Psoas muscle (tissue), 8 donors: ENCODE results near the gene CHD2. TPM values are rescaled to one million over a fixed set of nuclear protein-coding genes. Genes with fewer than 3 reads are reported as not detected.

ENCODE experiments used
- ATAC-seq, 4 donors: fragments of 200-7000 bp; cut with Tn5 transposase; one replicate each; pipeline ENCODE4 v1.9.1; 2020; ENCODE audit warnings: moderate library complexity in 3 of 4, mild to moderate bottlenecking in 2 of 4
- DNase-seq, 2 donors: peaks; one replicate each; pipeline ENCODE4 v3.0.0-alpha.2; 2020
- H3K27ac ChIP-seq: fragments of 200-600 bp; one replicate; pipeline ENCODE4 v1.8.0; 2022
- H3K27me3 ChIP-seq, 3 donors: fragments of 200-600 bp in 1 of 3; one replicate each; pipeline versions ENCODE4 v1.6.1 to v1.8.0; 2013 to 2022; ENCODE audit warnings: low read length in 2 of 3, mild to moderate bottlenecking in 2 of 3, moderate library complexity in 1 of 3; ENCODE audit not compliant: insufficient read depth in 3 of 3
- H3K36me3 ChIP-seq, 2 donors: fragments of 200-600 bp in 1 of 2; one replicate each; pipeline versions ENCODE4 v1.6.1 to v1.8.0; 2013 to 2022; ENCODE audit warnings: low read depth in 1 of 2, mild to moderate bottlenecking in 1 of 2, moderate library complexity in 1 of 2; ENCODE audit not compliant: insufficient read depth in 1 of 2
- H3K4me1 ChIP-seq: fragments of 200-600 bp; one replicate; pipeline ENCODE4 v1.8.0; 2022
- H3K4me3 ChIP-seq: fragments of 200-600 bp; one replicate; pipeline ENCODE4 v1.8.0; 2022; ENCODE audit warnings: mild to moderate bottlenecking
- H3K9me3 ChIP-seq: fragments of 200-600 bp; one replicate; pipeline ENCODE4 v1.8.0; 2022
- WGBS, 3 donors: extraction: QIAGEN DNeasy Blood & Tissue Kit; methylation state at CpG; one replicate each; pipeline versions ENCODE4 v1.1.6 to v1.1.7; 2013; 5-methylcytosine and 5-hydroxymethylcytosine counted together
- intact Hi-C, 2 donors: fragments of 100-400 bp; cut with DNase I; formaldehyde crosslinking; loops; one replicate each; pipeline versions ENCODE4 v1.11.0 to v1.14.2; 2022
- long read RNA-seq, 2 donors: library from polyadenylated mRNA; unstranded; transcript quantifications; one replicate each; pipeline ENCODE4 v2.0.0, GENCODE V29; 2021
- polyA plus RNA-seq, 3 donors: library from polyadenylated mRNA; stranded (reverse); fragments of 200-250 nt; gene quantifications; one replicate each; pipeline ENCODE4 v1.2.3, GENCODE V29; 2013
- total RNA-seq, 4 donors: library from RNA; stranded (reverse); fragmentation: NEBNext Ultra II Directional in 2 of 4; extraction: Animal tissue kit (Norgen Biotek cat#: 25700) in 2 of 4; gene quantifications; one replicate each; pipeline versions ENCODE4 v1.2.1 to v1.2.4, GENCODE V29; 2021 to 2023
- TF ChIP-seq, protein P1 (sequence below): fragments of 200-600 bp; IDR thresholded peaks from one replicate; pipeline ENCODE4 v1.8.0; 2022; ENCODE audit warnings: antibody characterized with exemption
- donor health status: healthy with polysubstance abuse.
- donor health status: DM: no; HTN: no; CAD: no; lungs with moderate emphysema.
- donor health status: Bipolar disorder and iron deficiency.
- donor health status: healthy.
- donor health status: DM: yes; HTN: yes; CAD: no.
- donor health status: DM: no; HTN: no; CAD: no.
- donor health status: DM: no; HTN: no; CAD: no.
- donor health status: DM: yes; HTN: yes; CAD: no.

CHD2 gene
- 10 to 100 TPM; 40.9 to 53.0 (median 49.4) TPM for total RNA-seq
- polyA plus RNA-seq = 10 to 100 TPM; 11.1 to 37.5 (median 12.9) TPM
- long read RNA-seq, donor 1, partial matches to known transcripts = 9 of 18 reads
- long read RNA-seq, donor 1, other reads (novel, unspliced or antisense) = 5 of 18 reads
- long read RNA-seq, donor 2, transcript CHD2-202 (13 exons, 2,221 nt) = major isoform, 7 of 24 reads
- long read RNA-seq, donor 2, partial matches to known transcripts = 9 of 24 reads
- long read RNA-seq, donor 2, other reads (novel, unspliced or antisense) = 7 of 24 reads

DNA sequence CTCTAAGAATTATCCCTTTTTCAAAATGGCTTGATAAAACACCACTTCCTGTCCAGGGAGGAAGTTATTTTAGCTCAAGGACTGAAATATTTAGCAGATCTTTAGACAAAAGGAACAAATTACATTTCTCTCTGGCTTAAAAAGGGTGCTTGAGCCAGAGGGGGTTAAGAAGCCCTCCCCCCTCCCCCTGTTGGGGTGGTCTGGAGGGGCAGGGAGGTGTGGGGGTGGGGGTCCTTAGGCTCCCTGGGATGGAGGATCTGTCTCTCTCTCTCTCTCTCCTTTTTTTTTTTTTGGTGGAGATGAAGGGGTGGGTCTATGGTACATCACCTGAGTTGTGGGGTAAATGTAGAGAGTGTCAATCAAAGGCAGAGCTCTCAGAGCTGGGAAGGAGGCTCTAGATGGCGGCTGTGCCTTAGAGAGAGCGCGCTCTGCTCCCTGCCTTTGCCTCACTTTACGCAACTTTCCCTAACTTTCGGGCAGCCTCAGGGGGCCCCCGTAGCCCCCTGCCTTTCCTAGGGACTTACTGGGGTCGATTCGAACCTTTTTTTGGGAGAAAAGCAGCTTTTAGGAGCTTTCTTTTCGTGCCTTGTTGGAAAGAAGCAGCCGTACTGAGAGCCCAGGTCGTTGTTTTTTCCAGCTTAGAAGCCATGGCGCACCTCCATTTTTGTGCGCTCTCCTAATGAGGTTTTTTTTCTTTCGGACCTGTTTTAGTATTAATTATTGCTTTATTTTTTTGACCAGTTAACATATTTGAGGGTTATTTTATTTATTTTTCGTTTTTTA lies at the start of gene CHD2:
Gene CHD2 (plus strand): TSS at position 377 of the 783 bp plus-strand sequence. CDS start 914 bp downstream, outside the sequence.
- peaks cover 4 to 37% of the 10 kb centered on the region in 2 donors for H3K36me3 ChIP-seq
- peak within 1 kb of the TSS; percentile 95 for H3K27ac ChIP-seq
- ATAC-seq (peak; percentile 54 to 64 (median 62)), DNase-seq (peak; percentile 50 to 73)
- intact Hi-C loops = loop anchor here (1.0 to 5.0 kb wide), 2 partner anchors 14 to 93 kb away; no protein-coding TSS in a partner anchor
- TF ChIP-seq, protein P1, sequence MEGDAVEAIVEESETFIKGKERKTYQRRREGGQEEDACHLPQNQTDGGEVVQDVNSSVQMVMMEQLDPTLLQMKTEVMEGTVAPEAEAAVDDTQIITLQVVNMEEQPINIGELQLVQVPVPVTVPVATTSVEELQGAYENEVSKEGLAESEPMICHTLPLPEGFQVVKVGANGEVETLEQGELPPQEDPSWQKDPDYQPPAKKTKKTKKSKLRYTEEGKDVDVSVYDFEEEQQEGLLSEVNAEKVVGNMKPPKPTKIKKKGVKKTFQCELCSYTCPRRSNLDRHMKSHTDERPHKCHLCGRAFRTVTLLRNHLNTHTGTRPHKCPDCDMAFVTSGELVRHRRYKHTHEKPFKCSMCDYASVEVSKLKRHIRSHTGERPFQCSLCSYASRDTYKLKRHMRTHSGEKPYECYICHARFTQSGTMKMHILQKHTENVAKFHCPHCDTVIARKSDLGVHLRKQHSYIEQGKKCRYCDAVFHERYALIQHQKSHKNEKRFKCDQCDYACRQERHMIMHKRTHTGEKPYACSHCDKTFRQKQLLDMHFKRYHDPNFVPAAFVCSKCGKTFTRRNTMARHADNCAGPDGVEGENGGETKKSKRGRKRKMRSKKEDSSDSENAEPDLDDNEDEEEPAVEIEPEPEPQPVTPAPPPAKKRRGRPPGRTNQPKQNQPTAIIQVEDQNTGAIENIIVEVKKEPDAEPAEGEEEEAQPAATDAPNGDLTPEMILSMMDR = no peak
- H3K4me1 ChIP-seq = peaks cover 40% of the 10 kb centered on the region
- peak within 1 kb of the TSS; percentile 68 for H3K4me3 ChIP-seq
- H3K27me3 ChIP-seq = no peaks in the 10 kb centered on the region
- H3K9me3 ChIP-seq = no peaks in the 10 kb centered on the region
- 0 to 1% (median 0%) methylated on average over 15 of the region's 15 CpGs for WGBS, 3 donors

DNA sequence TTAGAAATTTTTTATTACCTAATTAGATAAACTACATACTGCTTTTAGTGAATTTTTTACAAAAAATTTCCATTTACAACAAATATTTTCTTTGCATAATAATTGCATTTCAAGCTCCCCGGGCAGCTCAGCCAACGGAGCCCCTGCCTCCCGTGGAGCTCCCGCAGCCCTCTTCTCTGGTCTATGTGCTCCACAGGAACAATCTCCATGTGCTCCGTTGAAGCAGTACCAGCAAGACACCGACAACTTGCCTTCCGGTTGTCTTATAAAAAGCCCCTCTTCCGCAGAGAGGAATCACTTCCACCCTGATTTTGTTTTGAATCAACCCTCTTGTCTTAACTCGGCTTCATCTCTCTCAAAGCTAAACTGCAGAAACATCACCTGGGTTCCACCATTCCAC lies 46.9 kb upstream of the CHD2 start:
- WGBS, 3 donors = 70 to 72% (median 70%) methylated on average over 9 of the region's 9 CpGs
- H3K4me3 ChIP-seq = no peak overlapping the region
- no peaks in the 10 kb centered on the region for H3K27me3 ChIP-seq
- ATAC-seq (no peak), DNase-seq (no peak)
- TF ChIP-seq, protein P1 = no peak
- intact Hi-C loops = no loop called here
- H3K4me1 ChIP-seq = no peaks in the 10 kb centered on the region
- H3K9me3 ChIP-seq = no peaks in the 10 kb centered on the region
- no peaks in the 10 kb centered on the region for H3K36me3 ChIP-seq
- no peak overlapping the region for H3K27ac ChIP-seq

DNA sequence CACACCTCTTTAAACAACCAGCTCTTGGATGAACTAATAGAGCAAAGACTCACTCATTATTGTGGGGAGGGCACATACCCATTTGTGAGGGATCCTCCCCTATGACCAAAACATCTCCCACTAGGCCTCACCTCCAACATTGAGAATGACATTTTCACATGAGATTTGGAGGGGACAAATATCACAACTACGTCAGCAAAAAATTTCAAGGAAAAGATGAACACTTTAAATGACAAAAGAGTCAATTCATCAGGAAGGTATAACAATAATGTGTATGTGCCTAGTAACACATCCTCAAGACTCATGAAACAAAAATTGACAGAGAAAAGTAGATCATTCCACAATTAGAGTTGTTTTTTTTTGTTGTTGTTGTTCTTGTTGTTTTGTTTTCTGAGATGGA lies 38.4 kb upstream of the CHD2 start:
- TF ChIP-seq, protein P1 = no peak
- H3K36me3 ChIP-seq = no peaks in the 10 kb centered on the region
- DNase-seq (no peak), ATAC-seq (no peak)
- no peak overlapping the region for H3K4me3 ChIP-seq
- intact Hi-C loops = no loop called here
- 90 to 97% (median 91%) methylated on average over 1 of the region's 1 CpG for WGBS, 3 donors
- no peaks in the 10 kb centered on the region for H3K27me3 ChIP-seq
- H3K9me3 ChIP-seq = peaks cover 7% of the 10 kb centered on the region
- H3K4me1 ChIP-seq = no peaks in the 10 kb centered on the region
- no peak overlapping the region for H3K27ac ChIP-seq

DNA sequence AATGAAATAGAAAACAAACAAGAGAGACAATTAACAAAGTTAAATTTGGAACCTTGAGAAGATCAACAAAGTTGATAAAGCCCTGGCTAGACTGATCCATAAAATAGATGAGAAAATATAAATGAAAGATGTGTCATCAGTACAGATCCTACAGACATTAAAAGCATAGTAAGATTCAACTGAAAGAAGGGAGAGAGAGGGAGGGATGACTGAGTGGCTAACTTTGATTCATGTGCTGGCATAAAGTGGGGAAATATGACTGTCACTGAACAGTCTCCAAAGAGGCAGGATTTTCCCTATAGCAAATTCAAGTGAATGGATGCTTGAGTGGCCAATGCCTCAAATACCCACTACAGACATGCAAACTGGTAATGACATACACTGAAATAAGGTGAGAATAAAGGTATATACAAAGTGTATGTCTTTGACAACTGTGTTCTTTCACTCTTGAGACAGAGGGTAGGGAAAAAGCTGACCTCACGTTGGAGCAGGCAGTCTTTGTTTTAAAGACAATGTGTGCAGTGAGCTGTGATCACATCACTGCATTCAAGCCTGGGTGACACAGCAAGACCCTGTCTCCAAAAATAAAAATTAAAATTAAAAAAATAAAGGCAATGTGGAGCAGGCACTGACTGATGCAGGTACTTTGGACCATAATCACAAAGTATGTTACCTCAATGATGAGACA lies 35.9 kb upstream of the CHD2 start:
- H3K4me1 ChIP-seq = peaks cover 6% of the 10 kb centered on the region
- H3K36me3 ChIP-seq = no peaks in the 10 kb centered on the region
- H3K27ac ChIP-seq = no peak overlapping the region
- ATAC-seq = no peak
- whole genome bisulfite sequencing, 3 donors = 76 to 90% (median 77%) methylated on average over 1 of the region's 1 CpG
- H3K9me3 ChIP-seq = peaks cover 7% of the 10 kb centered on the region
- H3K27me3 ChIP-seq = no peaks in the 10 kb centered on the region
- intact Hi-C loops = no loop called here
- TF ChIP-seq, protein P1 = no peak
- no peak overlapping the region for H3K4me3 ChIP-seq
- no peak for DNase-seq
